HG03558 (cell line): ENCODE results near the gene ARG2.

ENCODE experiments used
- ATAC-seq: cut with Tn5 transposase; IDR thresholded peaks from one replicate; pipeline ENCODE4 v1.9.1; 2021; ENCODE audit warnings: moderate number of reproducible peaks; ENCODE audit not compliant: unreplicated experiment; ENCODE audit errors: extremely low read depth

ARG2 gene

DNA sequence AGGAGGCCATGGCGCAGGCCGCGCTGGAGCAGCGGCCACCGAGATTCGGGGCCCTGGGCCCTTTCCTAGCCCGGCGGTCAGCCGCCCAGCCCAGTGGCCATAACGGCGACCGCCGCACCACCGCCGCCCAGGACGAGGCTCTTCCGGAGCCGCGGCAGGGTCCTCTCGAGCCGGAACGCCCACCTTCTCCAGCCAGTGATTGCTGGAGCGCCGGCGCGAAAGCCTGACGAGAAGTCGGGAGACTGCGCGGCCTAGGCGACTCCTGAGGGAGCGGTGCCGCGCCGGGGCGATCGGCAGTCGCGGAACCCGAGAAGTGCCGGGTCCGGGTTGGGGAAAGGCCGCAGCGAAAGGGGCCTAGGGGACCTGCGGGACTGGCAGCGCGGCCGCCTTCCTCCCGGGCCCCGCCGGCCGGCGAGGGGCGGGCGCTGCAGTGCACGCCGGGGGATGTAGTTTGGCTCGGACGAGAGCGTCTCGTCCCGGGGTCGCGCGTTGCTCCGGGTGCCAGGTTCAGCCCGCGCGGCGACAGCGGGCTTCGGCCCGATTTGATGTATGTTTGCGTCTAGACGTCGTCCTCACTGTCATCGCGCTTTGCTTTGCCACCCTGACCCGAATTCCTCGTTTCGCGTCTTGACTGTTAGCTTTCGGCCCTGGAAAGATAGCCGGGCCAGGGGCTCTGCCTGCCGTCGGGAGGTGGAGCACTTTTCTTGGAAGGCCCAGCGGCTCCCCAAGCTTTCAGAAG lies 54.9 kb downstream of the ARG2 start, which contains the start of gene VTI1B:
VTI1B (minus strand) TSS at position 153 of the 739 bp plus-strand sequence; CDS start at position 10, 143 bp downstream.
- peak; percentile 69 for ATAC-seq

GRCh38 chr14:67675219-67675582 lies 55.5 kb downstream of the ARG2 start:
- no peak for ATAC-seq

DNA sequence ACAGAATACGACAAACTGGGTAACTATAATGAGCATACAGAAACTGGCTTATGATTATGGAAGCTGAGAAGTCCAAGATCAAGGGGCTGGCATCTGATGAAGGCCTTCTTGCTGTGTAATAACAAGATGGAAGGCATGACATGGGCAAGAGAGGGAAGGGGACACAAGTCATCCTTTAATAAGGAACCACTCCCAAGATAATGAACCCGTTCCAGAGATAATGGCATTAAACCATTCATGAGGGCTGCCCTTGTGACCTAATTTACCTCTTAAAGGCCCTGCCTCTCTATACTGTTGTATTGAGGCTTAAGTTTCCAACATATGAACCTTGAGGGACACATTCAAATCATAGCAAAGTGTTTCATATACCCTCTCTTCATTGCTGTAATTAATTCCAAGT lies 59.3 kb downstream of the ARG2 start:
- ATAC-seq: no peak

- ATAC-seq: peak; percentile 84
These were observed 60.4 kb downstream of the ARG2 start for GRCh38 chr14:67680121-67680602.

DNA sequence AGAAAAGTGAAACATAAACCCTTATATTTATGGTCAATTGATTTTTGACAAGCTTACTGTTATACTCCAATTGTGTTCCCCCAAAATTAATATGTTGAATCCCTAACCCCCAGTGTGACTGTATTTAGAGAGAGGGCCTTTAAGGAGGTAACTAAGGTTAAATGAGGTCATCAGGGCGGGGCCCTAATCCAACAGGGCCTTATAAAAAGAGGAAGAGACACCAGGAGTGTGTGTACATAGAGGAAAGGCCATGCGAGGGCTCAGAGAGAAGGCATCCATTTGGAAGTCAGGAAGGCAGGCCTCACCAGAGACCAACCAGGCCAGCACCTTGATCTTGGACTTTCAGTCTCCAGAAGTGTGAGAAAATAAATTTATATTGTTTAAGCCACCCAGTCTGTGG lies 61.2 kb downstream of the ARG2 start:
- no peak for ATAC-seq

DNA sequence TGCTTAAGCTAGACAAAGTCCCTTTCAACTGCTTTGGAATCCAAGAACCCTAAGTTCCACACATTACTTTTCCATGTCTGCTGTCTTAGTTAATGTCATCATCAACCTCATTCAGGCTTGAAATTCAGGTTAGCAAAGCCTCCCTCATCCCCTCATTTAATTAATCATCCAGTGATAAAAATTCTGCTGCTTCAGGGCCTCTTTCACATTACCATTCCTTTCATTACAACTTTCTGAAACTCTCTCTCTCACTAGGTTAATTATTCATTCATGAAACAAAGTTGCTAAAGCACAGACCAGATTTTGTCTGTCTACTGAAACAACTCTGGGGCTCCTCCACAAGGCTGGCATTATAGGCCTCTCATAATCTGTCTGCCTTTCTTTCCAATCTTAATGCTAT lies 64.1 kb downstream of the ARG2 start:
- ATAC-seq: no peak

DNA sequence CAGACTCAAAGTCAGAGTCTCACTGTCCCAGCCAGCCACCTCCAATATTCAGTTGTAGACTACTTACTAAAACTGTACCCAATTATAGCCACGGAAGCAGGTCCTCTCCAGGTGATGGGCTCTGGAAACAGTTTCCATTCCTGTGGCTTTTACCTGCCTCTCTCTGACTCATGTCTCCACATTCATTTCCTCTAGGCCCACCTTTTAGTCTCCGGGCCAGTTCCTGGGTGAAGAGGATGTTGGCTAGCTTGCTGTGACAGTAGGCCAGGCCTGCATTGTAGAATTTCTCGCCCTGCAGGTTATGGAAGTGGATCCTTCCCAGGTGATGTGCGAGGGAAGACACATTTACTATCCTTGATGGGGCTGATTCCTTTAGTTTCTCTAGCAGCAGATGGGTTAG lies 70.3 kb downstream of the ARG2 start:
- ATAC-seq: no peak

GRCh38 chr14:67694791-67695393 lies 75.2 kb downstream of the ARG2 start:
- peak; percentile 59 for ATAC-seq

GRCh38 chr14:67695394-67695949 lies 75.8 kb downstream of the ARG2 start, which contains the start of gene RDH11:
RDH11 (minus strand) TSS chr14:67695764; CDS start chr14:67695703, 61 bp downstream.
- peak; percentile 53 for ATAC-seq

- no peak for ATAC-seq
These were observed 77.3 kb downstream of the ARG2 start for GRCh38 chr14:67697006-67697405.

- ATAC-seq: no peak
These were observed 78.5 kb downstream of the ARG2 start for GRCh38 chr14:67698179-67698578.
